ENCODE results near the gene OR9G1. TPM values are rescaled to one million over a fixed set of nuclear protein-coding genes. Genes with fewer than 3 reads are reported as not detected.
"Not testable (repeated sequence)": the region's sequence is repeated elsewhere in the genome, so short reads cannot be mapped to it uniquely, and the experiment has no call there.

The OR9G1 gene
- not detected for total RNA-seq

- Histone ChIP-seq H3K27me3 (ENCODE audit: control insufficient read depth in 3 of 3, insufficient read depth in 3 of 3, low read length in 3 of 3) (no peaks in the 10 kb centered on the region), H3K36me3 (ENCODE audit: control insufficient read depth in 3 of 3, insufficient read depth in 3 of 3, low read length in 3 of 3) (no peaks in the 10 kb centered on the region), H3K9ac (ENCODE audit: low read depth in 1 of 3, low read length in 3 of 3) (no peak within 1 kb of the TSS), H3K4me1 (ENCODE audit: control insufficient read depth in 3 of 3, insufficient read depth in 3 of 3, low read length in 3 of 3) (no peaks in the 10 kb centered on the region), H3K27ac (ENCODE audit: low read depth, low read length) (no peak within 1 kb of the TSS), H3K9me3 (ENCODE audit: control insufficient read depth in 3 of 3, low read length in 3 of 3) (peaks cover 0 to 3% (median 0%) of the 10 kb centered on the region in 3 donors), H3K4me3 (ENCODE audit: low read length in 3 of 3) (no peak within 1 kb of the TSS)
Measured at GRCh38 chr11:56698795-56699194, at the start of gene OR9G1. TSS of gene OR9G1 (plus strand) at chr11:56699095. CDS start at chr11:56700388, 1,293 bp downstream.

GRCh38 chr11:56659755-56660154 lies 39.1 kb upstream of the OR9G1 start:
- H3K9ac ChIP-seq (ENCODE audit: low read depth in 1 of 3, low read length in 3 of 3) = no peak overlapping the region
- no peaks in the 10 kb centered on the region for H3K9me3 ChIP-seq (ENCODE audit: control insufficient read depth in 3 of 3, low read length in 3 of 3)
- H3K36me3 ChIP-seq (ENCODE audit: control insufficient read depth in 3 of 3, insufficient read depth in 3 of 3, low read length in 3 of 3) = no peaks in the 10 kb centered on the region
- H3K27me3 ChIP-seq (ENCODE audit: control insufficient read depth in 3 of 3, insufficient read depth in 3 of 3, low read length in 3 of 3) = no peaks in the 10 kb centered on the region
- no peaks in the 10 kb centered on the region for H3K4me1 ChIP-seq (ENCODE audit: control insufficient read depth in 3 of 3, insufficient read depth in 3 of 3, low read length in 3 of 3)
- no peak overlapping the region for H3K4me3 ChIP-seq (ENCODE audit: low read length in 3 of 3)
- H3K27ac ChIP-seq (ENCODE audit: low read depth, low read length) = no peak overlapping the region

GRCh38 chr11:56663386-56663785 lies 35.5 kb upstream of the OR9G1 start, which contains the start of gene OR5AR1:
TSS of gene OR5AR1 (plus strand) at chr11:56663686. CDS start at chr11:56663686, 0 bp downstream.
- no peak within 1 kb of the TSS for H3K9ac ChIP-seq (ENCODE audit: low read depth in 1 of 3, low read length in 3 of 3)
- H3K36me3 ChIP-seq (ENCODE audit: control insufficient read depth in 3 of 3, insufficient read depth in 3 of 3, low read length in 3 of 3) = no peaks in the 10 kb centered on the region
- peaks cover 0 to 2% (median 0%) of the 10 kb centered on the region in 3 donors for H3K27me3 ChIP-seq (ENCODE audit: control insufficient read depth in 3 of 3, insufficient read depth in 3 of 3, low read length in 3 of 3)
- no peak within 1 kb of the TSS for H3K4me3 ChIP-seq (ENCODE audit: low read length in 3 of 3)
- no peaks in the 10 kb centered on the region for H3K9me3 ChIP-seq (ENCODE audit: control insufficient read depth in 3 of 3, low read length in 3 of 3)
- no peak within 1 kb of the TSS for H3K27ac ChIP-seq (ENCODE audit: low read depth, low read length)
- no peaks in the 10 kb centered on the region for H3K4me1 ChIP-seq (ENCODE audit: control insufficient read depth in 3 of 3, insufficient read depth in 3 of 3, low read length in 3 of 3)

GRCh38 chr11:56670984-56671383 lies 27.9 kb upstream of the OR9G1 start:
- no peak overlapping the region for H3K9ac ChIP-seq (ENCODE audit: low read depth in 1 of 3, low read length in 3 of 3)
- H3K27ac ChIP-seq (ENCODE audit: low read depth, low read length) = no peak overlapping the region
- H3K36me3 ChIP-seq (ENCODE audit: control insufficient read depth in 3 of 3, insufficient read depth in 3 of 3, low read length in 3 of 3) = no peaks in the 10 kb centered on the region
- no peaks in the 10 kb centered on the region for H3K9me3 ChIP-seq (ENCODE audit: control insufficient read depth in 3 of 3, low read length in 3 of 3)
- H3K27me3 ChIP-seq (ENCODE audit: control insufficient read depth in 3 of 3, insufficient read depth in 3 of 3, low read length in 3 of 3) = peaks cover 0 to 2% (median 0%) of the 10 kb centered on the region in 3 donors
- H3K4me1 ChIP-seq (ENCODE audit: control insufficient read depth in 3 of 3, insufficient read depth in 3 of 3, low read length in 3 of 3) = no peaks in the 10 kb centered on the region
- no peak overlapping the region for H3K4me3 ChIP-seq (ENCODE audit: low read length in 3 of 3)

- no peaks in the 10 kb centered on the region for H3K4me1 ChIP-seq (ENCODE audit: control insufficient read depth in 3 of 3, insufficient read depth in 3 of 3, low read length in 3 of 3)
- no peak overlapping the region for H3K27ac ChIP-seq (ENCODE audit: low read depth, low read length)
- no peaks in the 10 kb centered on the region for H3K9me3 ChIP-seq (ENCODE audit: control insufficient read depth in 3 of 3, low read length in 3 of 3)
- H3K27me3 ChIP-seq (ENCODE audit: control insufficient read depth in 3 of 3, insufficient read depth in 3 of 3, low read length in 3 of 3) = no peaks in the 10 kb centered on the region
- no peak overlapping the region for H3K9ac ChIP-seq (ENCODE audit: low read depth in 1 of 3, low read length in 3 of 3)
- no peaks in the 10 kb centered on the region for H3K36me3 ChIP-seq (ENCODE audit: control insufficient read depth in 3 of 3, insufficient read depth in 3 of 3, low read length in 3 of 3)
- H3K4me3 ChIP-seq (ENCODE audit: low read length in 3 of 3) = no peak overlapping the region
Measured at GRCh38 chr11:56688554-56689100, 10.3 kb upstream of the OR9G1 start.

GRCh38 chr11:56691179-56691578 lies 7.7 kb upstream of the OR9G1 start:
- H3K27me3 ChIP-seq (ENCODE audit: control insufficient read depth in 3 of 3, insufficient read depth in 3 of 3, low read length in 3 of 3); H3K36me3 ChIP-seq (ENCODE audit: control insufficient read depth in 3 of 3, insufficient read depth in 3 of 3, low read length in 3 of 3); H3K9ac ChIP-seq (ENCODE audit: low read depth in 1 of 3, low read length in 3 of 3); H3K27ac ChIP-seq (ENCODE audit: low read depth, low read length); H3K4me1 ChIP-seq (ENCODE audit: control insufficient read depth in 3 of 3, insufficient read depth in 3 of 3, low read length in 3 of 3); H3K4me3 ChIP-seq (ENCODE audit: low read length in 3 of 3); H3K9me3 ChIP-seq (ENCODE audit: control insufficient read depth in 3 of 3, low read length in 3 of 3): not testable (repeated sequence)

GRCh38 chr11:56693428-56693827 lies 5.5 kb upstream of the OR9G1 start:
- Histone ChIP-seq H3K4me1 (ENCODE audit: control insufficient read depth in 3 of 3, insufficient read depth in 3 of 3, low read length in 3 of 3) (no peaks in the 10 kb centered on the region), H3K9me3 (ENCODE audit: control insufficient read depth in 3 of 3, low read length in 3 of 3) (no peaks in the 10 kb centered on the region), H3K9ac (ENCODE audit: low read depth in 1 of 3, low read length in 3 of 3) (no peak overlapping the region), H3K27me3 (ENCODE audit: control insufficient read depth in 3 of 3, insufficient read depth in 3 of 3, low read length in 3 of 3) (no peaks in the 10 kb centered on the region), H3K4me3 (ENCODE audit: low read length in 3 of 3) (no peak overlapping the region), H3K27ac (ENCODE audit: low read depth, low read length) (no peak overlapping the region), H3K36me3 (ENCODE audit: control insufficient read depth in 3 of 3, insufficient read depth in 3 of 3, low read length in 3 of 3) (no peaks in the 10 kb centered on the region)

- H3K27me3 ChIP-seq (ENCODE audit: control insufficient read depth in 3 of 3, insufficient read depth in 3 of 3, low read length in 3 of 3) = no peaks in the 10 kb centered on the region
- no peak overlapping the region for H3K4me3 ChIP-seq (ENCODE audit: low read length in 3 of 3)
- no peak overlapping the region for H3K27ac ChIP-seq (ENCODE audit: low read depth, low read length)
- no peaks in the 10 kb centered on the region for H3K36me3 ChIP-seq (ENCODE audit: control insufficient read depth in 3 of 3, insufficient read depth in 3 of 3, low read length in 3 of 3)
- no peak overlapping the region for H3K9ac ChIP-seq (ENCODE audit: low read depth in 1 of 3, low read length in 3 of 3)
- peaks cover 0 to 3% (median 0%) of the 10 kb centered on the region in 3 donors for H3K9me3 ChIP-seq (ENCODE audit: control insufficient read depth in 3 of 3, low read length in 3 of 3)
- H3K4me1 ChIP-seq (ENCODE audit: control insufficient read depth in 3 of 3, insufficient read depth in 3 of 3, low read length in 3 of 3) = no peaks in the 10 kb centered on the region
Measured at GRCh38 chr11:56700242-56700913, 1.5 kb downstream of the OR9G1 start.

GRCh38 chr11:56700914-56701485 lies 2.1 kb downstream of the OR9G1 start:
- H3K36me3 ChIP-seq (ENCODE audit: control insufficient read depth in 3 of 3, insufficient read depth in 3 of 3, low read length in 3 of 3) = no peaks in the 10 kb centered on the region
- peaks cover 0 to 3% (median 1%) of the 10 kb centered on the region in 3 donors for H3K9me3 ChIP-seq (ENCODE audit: control insufficient read depth in 3 of 3, low read length in 3 of 3)
- H3K27me3 ChIP-seq (ENCODE audit: control insufficient read depth in 3 of 3, insufficient read depth in 3 of 3, low read length in 3 of 3) = no peaks in the 10 kb centered on the region
- H3K4me1 ChIP-seq (ENCODE audit: control insufficient read depth in 3 of 3, insufficient read depth in 3 of 3, low read length in 3 of 3) = no peaks in the 10 kb centered on the region
- H3K4me3 ChIP-seq (ENCODE audit: low read length in 3 of 3) = no peak overlapping the region
- no peak overlapping the region for H3K9ac ChIP-seq (ENCODE audit: low read depth in 1 of 3, low read length in 3 of 3)
- no peak overlapping the region for H3K27ac ChIP-seq (ENCODE audit: low read depth, low read length)

- Histone ChIP-seq H3K36me3 (ENCODE audit: control insufficient read depth in 3 of 3, insufficient read depth in 3 of 3, low read length in 3 of 3) (no peaks in the 10 kb centered on the region), H3K27ac (ENCODE audit: low read depth, low read length) (no peak overlapping the region), H3K9me3 (ENCODE audit: control insufficient read depth in 3 of 3, low read length in 3 of 3) (peaks cover 0 to 3% (median 0%) of the 10 kb centered on the region in 3 donors), H3K9ac (ENCODE audit: low read depth in 1 of 3, low read length in 3 of 3) (no peak overlapping the region), H3K4me3 (ENCODE audit: low read length in 3 of 3) (no peak overlapping the region), H3K27me3 (ENCODE audit: control insufficient read depth in 3 of 3, insufficient read depth in 3 of 3, low read length in 3 of 3) (no peaks in the 10 kb centered on the region), H3K4me1 (ENCODE audit: control insufficient read depth in 3 of 3, insufficient read depth in 3 of 3, low read length in 3 of 3) (no peaks in the 10 kb centered on the region)
Measured at GRCh38 chr11:56705784-56706396, 7.0 kb downstream of the OR9G1 start.
